Activated gamma-delta T cell treated with anti-CD3 and anti-CD28 coated beads, Interleukin-2, amount 50 U/mL, for 16 hours (primary cell): ENCODE data around the gene UBE2Q1.
A peak's percentile ranks its signal among the peaks of the same experiment; 100 is the strongest.

Experiments used
- DNase-seq: peaks from one replicate; pipeline ENCODE4 v3.0.0-alpha.2; 2020; ENCODE audit warnings: low read depth

The UBE2Q1 gene

DNA sequence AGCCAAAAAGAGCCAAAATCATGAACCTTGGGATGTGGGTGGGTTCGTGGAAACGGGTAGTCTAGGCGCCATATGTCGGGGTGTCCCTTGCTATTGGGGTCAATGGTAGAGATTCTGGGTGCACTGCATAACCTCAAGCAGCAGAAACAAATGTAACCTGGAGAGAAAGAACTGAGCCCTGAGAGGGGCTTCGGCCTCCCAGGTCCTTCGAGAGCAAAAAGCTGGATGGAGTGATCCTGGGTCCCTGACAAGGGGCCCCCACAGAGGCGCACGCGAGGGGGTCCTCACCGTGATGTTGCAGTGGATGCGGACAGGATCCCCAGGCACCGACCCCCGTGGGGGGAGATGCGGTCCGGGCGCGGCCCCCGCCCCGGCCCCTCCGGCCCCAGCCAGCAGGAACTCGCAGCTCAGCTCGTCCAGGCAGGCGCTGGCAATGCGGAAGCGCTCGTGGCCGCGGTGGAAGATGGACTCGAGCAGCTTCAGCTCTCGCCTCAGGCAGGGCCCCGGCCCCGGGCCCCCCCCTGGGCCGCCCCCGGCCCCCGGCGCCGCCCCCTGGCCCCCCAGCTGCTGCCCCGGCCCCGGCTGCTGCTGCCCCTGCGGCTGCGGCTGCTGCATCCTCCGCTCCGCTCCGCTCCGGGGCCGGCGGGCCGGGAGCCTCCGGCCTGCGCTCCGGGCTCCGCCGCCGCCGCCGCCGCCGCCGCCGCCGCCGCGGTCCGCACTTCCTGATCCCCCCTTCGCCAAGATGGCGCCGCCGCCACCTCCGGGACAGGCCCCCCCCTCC, at the start of gene UBE2Q1:
Gene UBE2Q1 (minus strand): TSS at position 724 of the 781 bp plus-strand sequence. CDS start 109 bp downstream, at position 615.
- peak; percentile 14 for DNase-seq

DNA sequence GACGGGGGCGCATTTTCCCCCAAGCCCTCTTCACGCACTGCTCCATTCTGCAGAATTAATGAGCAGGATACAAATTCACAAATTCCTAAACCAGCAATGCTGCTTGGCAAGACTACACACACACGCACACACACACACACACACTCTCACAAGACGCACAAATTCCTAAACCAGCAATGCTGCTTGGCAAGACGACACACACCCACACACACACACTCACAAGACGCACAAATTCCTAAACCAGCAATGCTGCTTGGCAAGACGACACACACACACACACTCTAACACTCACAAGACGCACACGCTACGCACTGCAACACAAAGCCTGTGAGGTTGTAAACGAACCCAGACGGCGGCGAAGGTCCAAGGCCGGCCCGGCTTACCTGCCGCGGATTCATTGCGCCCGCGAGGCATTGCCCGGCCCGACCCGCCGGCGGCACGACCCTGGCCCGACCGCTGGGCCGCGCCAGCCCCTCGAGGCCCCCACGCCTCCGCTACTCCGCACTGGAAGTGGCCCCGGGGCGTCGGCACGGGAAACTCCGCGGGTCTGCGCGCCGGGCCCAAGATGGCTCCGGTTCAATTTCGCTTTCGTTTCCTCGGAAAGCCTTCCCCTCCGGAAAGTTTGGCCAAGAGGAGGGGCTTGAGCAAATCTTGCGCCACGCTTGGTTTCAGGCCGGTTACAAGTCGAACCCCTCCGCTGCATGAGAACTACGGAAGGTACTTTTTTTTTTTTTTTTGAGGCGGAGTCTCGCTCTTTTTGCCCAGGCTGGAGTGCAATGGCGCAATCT, 49.3 kb upstream of the UBE2Q1 start, which contains the start of gene ADAR:
Gene ADAR (minus strand): TSS at position 578 of the 788 bp plus-strand sequence. CDS start 180 bp downstream, at position 398.
- peak; percentile 86 for DNase-seq

DNA sequence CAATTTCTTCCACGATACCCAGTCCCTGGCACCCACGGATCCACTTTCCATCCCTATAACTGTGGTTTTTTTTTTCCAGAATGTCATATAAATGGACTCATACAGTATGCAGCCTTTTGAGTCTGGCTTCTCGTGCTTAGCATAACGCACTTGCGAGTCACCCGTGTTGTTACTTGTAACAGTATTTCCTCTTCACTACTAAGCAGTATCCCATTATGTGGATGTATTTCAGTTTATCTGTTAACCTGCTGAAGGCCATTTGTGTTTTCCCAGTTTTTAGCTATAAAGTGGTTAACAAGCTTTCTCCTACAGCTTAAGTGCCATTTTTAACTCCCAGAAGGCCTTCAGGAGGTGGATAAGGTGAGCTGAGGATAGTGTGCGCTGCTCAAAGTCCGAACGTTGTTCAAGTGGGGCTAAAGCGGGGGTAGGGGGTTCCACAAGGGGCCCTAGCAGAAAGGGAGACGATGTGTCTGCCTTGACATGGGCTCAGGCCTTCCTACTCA, 48.7 kb upstream of the UBE2Q1 start:
- no peak for DNase-seq

DNA sequence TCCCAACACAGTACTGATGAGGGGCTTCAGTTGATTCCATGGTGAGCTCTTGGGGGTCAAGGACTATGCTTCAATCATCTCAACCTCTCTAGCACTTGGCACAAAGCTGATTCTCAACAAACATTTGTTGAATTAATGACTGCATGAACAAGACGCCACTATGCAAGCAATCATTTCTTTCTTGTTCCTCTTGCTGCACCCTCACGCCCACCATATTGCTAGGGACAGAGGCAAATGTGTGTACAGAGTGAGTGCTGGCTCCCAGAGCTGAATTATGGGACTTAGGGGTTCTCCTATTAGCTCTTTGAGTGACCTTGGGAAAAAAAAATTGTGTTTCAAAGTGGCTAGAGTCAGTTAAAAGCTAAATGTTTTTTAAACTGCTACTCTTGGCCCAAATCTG, 47.1 kb upstream of the UBE2Q1 start:
- no peak for DNase-seq

DNA sequence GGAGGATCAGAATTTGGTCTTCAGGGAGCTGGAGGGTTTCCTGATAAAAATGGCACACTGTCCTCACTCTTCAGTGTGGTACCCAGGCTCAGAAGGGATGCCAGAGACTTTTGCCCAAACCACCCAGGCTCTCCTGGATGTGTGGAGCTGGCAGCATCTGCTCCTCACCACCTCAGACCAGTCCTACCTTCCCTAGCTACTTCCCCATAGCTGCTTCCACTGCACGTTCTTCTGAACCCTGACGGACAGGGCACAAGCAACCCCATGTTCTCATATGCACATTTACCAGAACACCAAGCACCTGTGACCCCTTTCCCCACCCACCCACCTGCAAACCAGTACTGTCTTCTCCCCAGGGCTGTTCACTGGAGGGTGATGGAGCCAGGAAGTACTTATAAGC, 44.9 kb upstream of the UBE2Q1 start:
- DNase-seq = no peak

DNA sequence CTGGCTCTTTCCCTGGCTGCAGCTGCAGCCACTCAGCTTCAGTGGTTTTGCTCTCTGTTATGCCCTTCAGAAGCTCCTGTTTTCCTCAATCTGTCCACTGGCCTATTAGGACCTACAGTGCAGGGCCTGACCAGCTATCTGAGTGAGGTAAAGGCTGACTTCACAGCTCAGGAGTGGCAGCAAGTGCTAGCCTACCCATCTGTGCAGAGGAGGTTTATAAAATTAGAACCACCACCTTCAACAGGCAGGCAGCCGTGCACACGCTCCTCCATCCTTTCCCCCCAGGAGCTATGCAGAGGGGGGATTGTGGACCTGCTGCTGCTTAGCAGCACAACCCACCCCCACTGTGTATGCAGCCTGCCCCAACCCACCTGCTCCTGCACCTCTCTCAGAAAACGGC, 41.2 kb upstream of the UBE2Q1 start:
- DNase-seq = no peak

DNA sequence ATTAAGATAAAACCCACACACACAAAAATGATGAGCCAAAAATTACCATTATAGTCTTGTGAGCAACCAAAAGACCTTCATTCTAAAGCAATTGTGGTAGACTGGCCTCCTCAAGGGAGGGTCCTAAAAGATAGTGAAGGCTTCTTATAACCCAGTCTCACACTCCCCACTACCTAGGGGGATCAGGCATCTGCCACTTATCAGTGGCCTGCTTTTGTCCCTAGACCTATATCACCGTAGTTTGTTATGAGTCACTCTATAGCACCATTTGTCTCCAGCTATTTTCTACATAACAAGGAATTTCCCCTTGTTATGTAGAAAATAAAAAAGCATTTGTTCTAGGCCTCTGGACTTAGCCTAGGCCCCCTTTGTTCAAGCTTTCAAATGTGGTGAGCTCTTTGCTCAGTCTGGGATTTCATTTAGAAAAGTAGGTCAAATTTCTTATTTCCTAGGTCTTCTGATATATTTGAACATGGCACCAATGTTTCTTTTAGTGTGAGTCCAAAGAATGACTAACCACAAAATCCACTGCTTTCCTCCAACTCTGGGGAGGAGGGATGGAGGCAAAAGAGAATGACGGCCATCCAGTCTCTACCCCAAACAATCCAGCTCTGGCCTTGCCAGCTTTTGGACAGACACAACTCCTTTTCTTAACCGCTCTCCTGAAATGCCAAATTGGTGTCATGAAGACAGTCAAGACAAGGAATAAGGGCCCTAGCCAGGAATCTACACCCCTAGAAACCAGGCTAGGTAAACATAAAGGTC, 40.6 kb upstream of the UBE2Q1 start:
- DNase-seq = no peak

DNA sequence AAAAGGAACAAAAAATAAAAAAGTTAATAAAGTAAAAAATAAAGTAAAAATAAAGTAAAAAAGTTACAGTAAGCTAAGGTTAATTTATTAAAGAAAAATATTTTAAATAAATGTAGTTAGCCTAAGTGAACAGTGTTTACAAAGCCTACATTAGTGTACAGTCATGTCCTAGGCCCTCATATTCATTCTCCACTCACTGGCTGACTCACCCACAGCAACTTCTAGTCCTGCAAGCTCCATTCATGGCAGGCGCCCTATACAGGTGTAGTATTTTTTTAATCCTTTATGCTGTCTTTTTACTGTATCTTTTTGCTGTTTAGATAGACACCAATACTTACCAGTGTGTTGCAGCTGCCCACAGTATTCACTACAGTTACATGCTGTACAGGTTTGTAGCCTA, 37.2 kb upstream of the UBE2Q1 start:
- no peak for DNase-seq

DNA sequence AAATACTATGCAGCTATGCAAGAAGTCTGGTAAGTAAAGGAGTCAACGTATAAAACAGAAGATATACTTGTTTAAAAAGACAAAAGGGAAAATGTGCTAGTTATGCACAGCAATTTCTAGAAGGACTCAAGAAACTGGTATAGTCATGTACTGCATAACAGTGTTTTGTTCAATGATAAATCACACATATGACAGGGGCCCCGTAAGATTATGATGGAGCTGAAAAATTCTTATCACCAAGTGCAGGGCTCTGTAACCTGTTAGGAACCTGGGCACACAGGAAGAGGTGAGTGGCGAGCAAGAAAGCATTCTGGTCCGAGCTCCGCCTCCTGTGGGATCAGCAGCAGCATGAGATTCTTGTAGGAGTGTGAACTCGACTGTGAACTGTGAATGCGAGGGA, 36.3 kb upstream of the UBE2Q1 start:
- DNase-seq = no peak

DNA sequence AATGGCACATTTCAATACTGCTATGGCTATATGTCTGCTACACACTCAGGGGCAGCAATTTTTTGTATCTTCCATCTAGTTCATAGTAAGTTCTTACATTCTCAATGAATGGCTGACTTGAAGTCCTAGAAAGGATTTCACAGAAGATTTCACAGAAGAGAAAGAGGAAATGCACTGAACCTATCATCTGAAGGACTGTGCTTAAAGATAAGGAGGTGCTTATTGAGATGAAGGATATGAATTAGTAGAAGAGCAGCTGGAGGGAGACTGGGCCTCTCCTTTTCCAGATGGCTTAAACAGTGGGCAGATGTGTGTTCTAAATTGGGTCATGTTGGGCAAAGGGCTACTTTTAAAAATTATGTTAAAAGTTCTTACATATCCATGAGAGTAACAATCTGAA, 34.9 kb upstream of the UBE2Q1 start:
- no peak for DNase-seq

DNA sequence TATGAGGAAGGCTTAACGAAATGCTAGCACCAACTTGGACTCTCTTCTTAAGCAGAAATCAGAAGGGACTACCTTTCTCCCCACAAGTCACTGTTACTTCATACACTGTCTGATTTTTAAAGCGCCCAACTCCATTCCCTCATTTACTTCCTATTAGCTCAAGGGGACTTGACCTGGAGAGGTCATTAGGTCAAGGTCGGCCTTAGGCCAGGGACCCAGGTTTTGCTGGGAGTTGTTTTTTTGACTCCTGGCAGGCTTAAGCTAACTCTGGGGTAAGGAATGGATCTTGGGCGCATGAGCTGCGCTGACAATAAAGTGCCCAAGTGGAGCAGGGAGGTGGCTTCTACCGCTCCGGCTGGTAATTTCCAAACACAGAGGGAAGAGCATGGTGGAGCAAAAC, 32.7 kb upstream of the UBE2Q1 start:
- no peak for DNase-seq

DNA sequence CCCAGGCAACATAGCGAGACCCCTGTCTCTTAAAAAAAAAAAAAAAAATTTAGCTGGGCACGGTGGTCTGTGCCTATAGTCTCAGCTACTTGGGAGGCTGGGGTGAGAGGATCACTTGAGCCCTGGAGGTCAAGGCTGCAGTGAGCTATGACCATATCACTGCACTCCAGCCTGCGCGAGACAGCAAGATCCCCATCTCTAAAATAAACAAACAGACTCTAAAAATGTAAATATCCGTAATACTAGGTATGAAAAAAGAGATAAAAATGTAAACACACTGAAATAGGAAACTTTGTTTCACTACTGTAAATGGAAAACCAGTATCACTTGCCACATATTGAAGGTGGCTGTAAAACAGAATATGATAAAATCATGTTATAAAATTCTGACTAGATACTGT, 32.3 kb upstream of the UBE2Q1 start:
- no peak for DNase-seq

DNA sequence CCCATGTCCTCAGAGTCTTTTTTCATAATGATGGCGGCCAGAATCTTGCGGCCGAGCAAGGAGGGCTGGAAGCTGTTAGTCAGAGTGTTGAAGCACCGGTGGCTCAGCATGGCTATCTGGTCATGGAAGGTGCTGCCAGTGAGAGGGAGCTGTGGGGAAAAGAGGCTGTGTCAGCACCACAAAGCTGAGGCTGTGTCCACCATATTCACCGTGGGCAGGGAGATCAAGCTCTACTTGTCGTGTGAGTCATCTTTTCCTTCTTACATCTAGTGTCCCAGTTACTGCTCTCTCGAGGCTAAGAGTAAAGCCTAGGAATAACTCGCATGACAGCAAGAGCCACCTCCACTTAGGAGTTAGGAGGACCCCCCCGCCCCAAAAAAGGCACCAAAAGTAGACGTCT, 31.3 kb upstream of the UBE2Q1 start:
- DNase-seq = no peak

DNA sequence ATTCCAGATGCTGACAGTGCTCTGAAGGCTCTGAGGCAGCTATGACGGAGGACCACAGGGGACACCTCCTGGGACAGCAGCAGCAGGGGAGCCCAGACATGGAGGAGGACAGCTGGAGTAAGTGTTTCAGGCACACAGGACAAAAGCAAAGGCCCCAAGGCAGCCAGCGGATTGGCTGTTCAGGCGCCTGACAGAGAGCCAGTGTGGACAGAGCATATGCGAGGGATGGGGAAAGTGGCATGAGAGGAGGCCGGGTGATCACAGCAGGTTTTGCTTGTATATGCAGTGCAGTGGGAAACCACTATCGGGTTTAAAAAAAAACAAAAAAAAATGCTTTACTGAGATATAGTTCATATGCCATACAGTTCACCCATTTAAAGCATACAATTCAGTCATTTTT, 28.2 kb upstream of the UBE2Q1 start:
- DNase-seq = no peak

DNA sequence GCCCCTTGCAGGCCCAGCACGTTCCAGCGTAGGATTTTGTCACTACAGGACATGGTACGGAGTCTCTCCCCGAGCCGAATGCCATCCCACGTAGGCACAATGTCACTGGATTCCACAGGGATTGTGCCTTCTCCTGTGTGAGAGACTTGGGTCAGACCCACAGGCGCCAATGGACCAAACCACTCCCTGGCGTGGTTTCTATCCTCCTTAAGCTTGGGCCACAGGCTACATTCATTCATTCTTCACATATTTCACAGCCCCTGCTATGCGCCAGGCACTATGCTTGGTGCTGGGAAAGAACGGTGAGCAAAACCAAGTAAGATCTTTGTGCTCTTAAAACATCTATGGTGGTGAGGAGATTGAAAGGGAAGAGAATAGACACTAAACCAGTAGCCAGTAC, 27.8 kb upstream of the UBE2Q1 start:
- no peak for DNase-seq

DNA sequence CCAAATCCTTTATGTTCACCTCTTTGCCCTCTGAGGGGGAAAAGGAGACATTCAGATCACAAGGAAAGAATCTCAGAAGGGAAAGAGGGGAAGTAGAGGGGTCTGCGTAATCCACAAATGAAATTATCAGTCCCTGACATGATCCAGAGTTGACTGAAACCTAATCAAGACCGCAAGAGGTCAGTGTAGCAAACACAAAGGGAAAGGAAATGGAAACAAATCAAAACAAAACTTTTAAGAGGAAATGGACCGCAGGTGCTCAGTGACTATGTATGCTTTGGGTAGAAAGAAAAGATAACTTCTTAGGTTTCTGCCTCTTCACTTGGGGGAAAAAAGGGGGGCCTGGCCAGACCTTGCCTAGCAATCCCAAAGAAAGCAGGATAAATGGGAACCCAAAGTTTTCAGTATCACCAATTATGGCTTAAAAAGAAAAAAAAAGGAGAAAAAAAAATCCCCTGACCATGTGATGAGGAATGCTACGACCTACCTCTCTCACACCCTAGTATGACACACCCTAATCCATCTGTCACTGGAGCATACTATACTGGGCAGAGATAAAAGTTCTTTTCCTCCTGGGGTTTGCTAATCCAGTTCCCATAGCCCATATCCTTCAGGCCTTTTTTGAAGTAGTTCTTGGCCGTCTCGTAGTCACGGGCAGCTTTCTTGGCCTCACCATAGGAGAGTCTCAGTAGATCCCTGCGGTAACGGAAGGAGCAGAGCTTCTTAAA, 26.0 kb upstream of the UBE2Q1 start:
- DNase-seq = no peak

DNA sequence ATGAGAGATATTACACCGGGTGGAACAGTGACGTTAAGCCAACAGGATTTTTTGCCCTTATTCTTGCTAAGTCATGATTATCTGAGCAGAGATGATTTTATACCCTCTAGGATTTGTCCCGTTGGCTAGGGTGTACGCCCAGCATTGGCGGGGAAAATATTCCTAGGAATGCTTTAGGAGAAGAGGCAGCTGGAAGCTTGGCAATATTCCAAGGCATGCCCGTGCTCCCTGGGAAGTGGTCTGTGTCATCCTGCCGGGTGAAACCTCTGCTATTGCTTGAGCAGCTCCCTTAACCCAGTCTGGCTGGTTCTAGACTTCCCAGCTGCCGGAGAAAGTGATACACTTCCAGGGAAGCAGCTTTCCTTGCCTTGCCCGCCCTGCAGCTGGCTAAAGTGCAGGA, 25.3 kb upstream of the UBE2Q1 start:
- DNase-seq = no peak

DNA sequence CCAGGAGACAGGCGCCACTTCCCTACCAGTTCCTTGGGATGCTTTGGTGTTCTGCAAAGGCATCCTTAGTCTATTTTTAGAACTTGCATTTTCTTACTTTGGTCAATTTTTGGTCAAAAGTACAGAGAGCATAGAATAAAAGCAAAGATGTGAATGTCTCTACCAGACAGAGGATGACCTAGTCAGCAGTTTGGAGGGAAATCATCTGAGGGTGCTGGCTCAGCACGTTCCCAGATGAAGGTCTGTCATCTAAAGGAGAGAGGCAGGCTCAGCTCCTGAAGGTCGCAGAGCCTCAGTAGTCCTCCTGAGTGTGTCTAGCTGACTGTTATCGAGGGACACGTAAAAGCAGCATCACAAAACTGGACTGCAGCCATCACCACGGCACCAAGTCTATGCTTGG, 24.4 kb upstream of the UBE2Q1 start:
- DNase-seq = no peak

DNA sequence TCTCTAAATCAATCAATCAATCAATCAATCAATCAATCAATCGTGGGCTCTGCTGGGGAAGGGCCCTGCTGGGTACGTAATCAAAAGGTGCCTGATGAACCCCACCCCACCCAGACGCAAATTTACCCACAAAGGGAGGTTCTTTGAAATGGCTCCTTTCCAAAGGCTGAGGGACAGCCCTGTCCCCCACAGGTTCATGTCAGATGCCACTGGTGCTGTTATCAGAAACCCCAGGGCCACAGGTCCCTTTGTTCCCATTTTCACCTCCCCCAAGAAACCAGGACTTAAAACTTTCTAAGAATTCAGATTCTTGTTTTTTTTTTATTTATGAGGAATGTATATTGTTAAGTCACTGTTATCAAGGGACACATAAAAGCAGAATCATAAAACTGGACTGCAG, 23.3 kb upstream of the UBE2Q1 start:
- DNase-seq = no peak

DNA sequence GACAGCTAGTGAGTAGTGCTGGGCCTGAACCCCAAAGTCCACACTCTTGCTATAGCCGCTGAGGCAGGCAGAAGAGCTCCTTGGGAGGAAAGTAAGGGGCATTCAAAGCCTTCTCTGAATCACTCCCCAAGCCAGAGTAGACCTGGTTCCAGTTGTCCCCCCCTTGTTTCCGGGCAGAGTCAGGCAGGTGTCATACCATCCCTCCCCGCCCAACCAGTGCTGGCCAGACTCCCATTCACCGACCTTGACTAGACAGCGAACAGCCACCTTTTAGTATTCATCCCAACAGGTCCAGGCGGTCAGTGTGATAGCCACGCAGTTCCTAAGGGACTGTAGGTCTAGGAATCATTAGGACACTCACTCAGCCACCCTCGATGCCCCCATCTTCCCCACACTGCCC, 20.9 kb upstream of the UBE2Q1 start:
- DNase-seq = no peak

DNA sequence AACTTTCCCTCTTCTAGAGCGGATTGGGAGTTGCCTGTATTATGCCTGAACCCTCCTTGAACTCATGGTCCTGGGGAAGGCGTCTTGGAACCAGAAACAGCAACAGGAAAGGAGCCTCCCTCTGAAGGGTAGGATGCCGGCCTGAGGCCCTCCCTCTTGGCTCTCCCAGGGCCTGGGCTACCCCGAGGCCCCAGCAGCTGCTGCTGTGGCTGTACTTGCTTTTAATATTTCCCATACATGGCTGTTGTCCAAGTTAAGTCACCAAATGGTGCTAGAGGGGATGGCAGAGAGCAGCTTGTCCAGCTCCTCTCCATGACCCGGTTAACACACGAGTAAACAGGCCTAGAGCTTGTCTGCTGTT, 19.6 kb upstream of the UBE2Q1 start:
- DNase-seq = no peak
